Measurements from ENCODE around the gene CSF3.

Gene CSF3

GRCh38 chr17:40022497-40022896 is 7.3 kb downstream of the CSF3 start:
- DNase-seq = no peak
- peaks cover 61 to 70% of the 10 kb centered on the region in 2 experiments for H3K36me3 ChIP-seq (ENCODE audit: control insufficient read depth in 1 of 2, insufficient read depth in 2 of 2, low read length in 2 of 2)
- no CpG with 5 or more reads among the region's 9 CpGs for WGBS (ENCODE audit: extremely low coverage, insufficient coverage, insufficient read length)

GRCh38 chr17:40022961-40023541 is 7.8 kb downstream of the CSF3 start:
- no peak overlapping the region for H3K4me3 ChIP-seq (ENCODE audit: low read depth, low read length)
- no peak overlapping the region for H2AK5ac ChIP-seq (ENCODE audit: low read length)
- no peak overlapping the region for H4K8ac ChIP-seq (ENCODE audit: low read depth, low read length)
- no peaks in the 10 kb centered on the region for H3K79me2 ChIP-seq (ENCODE audit: control insufficient read depth, insufficient read depth, low read length, poor library complexity)
- no peak overlapping the region for H3K4me2 ChIP-seq (ENCODE audit: low read length)
- no peak overlapping the region for H3K27ac ChIP-seq (ENCODE audit: low read depth, low read length)
- H3K23ac ChIP-seq (ENCODE audit: low read length) = no peak overlapping the region
- H3K27me3 ChIP-seq (ENCODE audit: insufficient read depth, low read length) = no peaks in the 10 kb centered on the region
- H2BK120ac ChIP-seq (ENCODE audit: insufficient read depth, low read length, poor library complexity) = no peak overlapping the region
- H3K9ac ChIP-seq (ENCODE audit: low read length) = no peak overlapping the region
- no peak overlapping the region for H4K91ac ChIP-seq (ENCODE audit: low read depth, low read length)
- no peak overlapping the region for H3K14ac ChIP-seq (ENCODE audit: low read length)
- no peak for DNase-seq
- H3K79me1 ChIP-seq (ENCODE audit: low read length) = no peaks in the 10 kb centered on the region
- H4K12ac ChIP-seq (ENCODE audit: low read depth, low read length) = no peak overlapping the region
- H2BK12ac ChIP-seq (ENCODE audit: low read length) = no peak overlapping the region
- H3K4me1 ChIP-seq (ENCODE audit: control insufficient read depth in 1 of 2, insufficient read depth in 2 of 2, low read length in 2 of 2) = no peaks in the 10 kb centered on the region
- no peak overlapping the region for H3K4ac ChIP-seq (ENCODE audit: low read depth, low read length)
- H3K9me3 ChIP-seq (ENCODE audit: insufficient read depth, low read depth, low read length) = no peaks in the 10 kb centered on the region
- H3K18ac ChIP-seq (ENCODE audit: low read length) = no peak overlapping the region
- no peak overlapping the region for H2BK5ac ChIP-seq (ENCODE audit: low read depth, low read length, poor library complexity)
- H2AFZ ChIP-seq (ENCODE audit: insufficient read depth, low read length, poor library complexity) = no peak overlapping the region
- peaks cover 63 to 68% of the 10 kb centered on the region in 2 experiments for H3K36me3 ChIP-seq (ENCODE audit: control insufficient read depth in 1 of 2, insufficient read depth in 2 of 2, low read length in 2 of 2)
- no CpG with 5 or more reads among the region's 19 CpGs for WGBS (ENCODE audit: extremely low coverage, insufficient coverage, insufficient read length)

More at GRCh38 chr17:40022497-40022896, 7.3 kb downstream of the CSF3 start:
- Histone ChIP-seq H3K27ac (ENCODE audit: low read depth, low read length) (no peak overlapping the region), H3K4me1 (ENCODE audit: control insufficient read depth in 1 of 2, insufficient read depth in 2 of 2, low read length in 2 of 2) (no peaks in the 10 kb centered on the region), H3K23ac (ENCODE audit: low read length) (no peak overlapping the region), H3K14ac (ENCODE audit: low read length) (no peak overlapping the region), H3K27me3 (ENCODE audit: insufficient read depth, low read length) (no peaks in the 10 kb centered on the region), H4K91ac (ENCODE audit: low read depth, low read length) (no peak overlapping the region), H2AFZ (ENCODE audit: insufficient read depth, low read length, poor library complexity) (no peak overlapping the region), H3K4ac (ENCODE audit: low read depth, low read length) (no peak overlapping the region), H3K9ac (ENCODE audit: low read length) (no peak overlapping the region), H3K79me2 (ENCODE audit: control insufficient read depth, insufficient read depth, low read length, poor library complexity) (no peaks in the 10 kb centered on the region), H3K79me1 (ENCODE audit: low read length) (no peaks in the 10 kb centered on the region), H4K8ac (ENCODE audit: low read depth, low read length) (no peak overlapping the region), H3K4me3 (ENCODE audit: low read depth, low read length) (no peak overlapping the region), H4K12ac (ENCODE audit: low read depth, low read length) (no peak overlapping the region), H2BK5ac (ENCODE audit: low read depth, low read length, poor library complexity) (no peak overlapping the region), H2BK120ac (ENCODE audit: insufficient read depth, low read length, poor library complexity) (no peak overlapping the region), H2BK12ac (ENCODE audit: low read length) (no peak overlapping the region), H3K4me2 (ENCODE audit: low read length) (no peak overlapping the region), H3K9me3 (ENCODE audit: insufficient read depth, low read depth, low read length) (no peaks in the 10 kb centered on the region), H3K18ac (ENCODE audit: low read length) (no peak overlapping the region), H2AK5ac (ENCODE audit: low read length) (no peak overlapping the region)

DNA sequence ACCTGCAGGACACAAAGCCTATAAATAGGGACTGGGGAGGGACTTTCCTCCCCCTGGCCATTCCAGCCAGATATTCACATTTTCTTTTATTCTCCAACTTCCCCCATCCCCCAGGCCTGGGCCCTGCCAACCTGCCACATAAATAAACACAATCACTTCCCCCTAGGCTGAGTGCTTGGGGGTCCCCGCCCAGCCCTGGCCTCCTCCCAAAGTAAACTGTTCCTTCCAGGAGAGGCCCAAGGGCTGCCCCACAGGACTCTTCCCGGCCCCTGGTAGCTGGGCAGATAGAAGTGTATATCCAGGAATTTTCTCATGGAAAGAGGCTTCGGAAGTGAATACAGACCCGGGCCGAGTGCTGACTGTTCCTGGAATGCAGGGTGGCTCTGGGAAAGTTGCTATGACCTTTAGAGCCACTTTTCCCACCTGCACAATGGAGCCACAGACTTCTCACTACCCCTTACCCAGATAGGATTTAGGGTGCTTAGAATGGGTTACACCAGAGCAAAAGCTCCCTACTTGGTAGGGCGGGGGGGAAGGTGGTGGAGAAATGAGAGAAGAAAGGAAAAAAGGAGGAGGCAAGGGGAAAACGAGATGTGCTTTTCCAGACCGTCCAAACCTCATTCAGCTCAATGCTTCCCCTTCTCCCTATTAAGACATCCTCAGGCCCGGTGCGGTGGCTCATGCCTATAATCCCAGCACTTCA is 8.5 kb downstream of the CSF3 start:
- DNase-seq = no peak
- H3K4me2 ChIP-seq (ENCODE audit: low read length) = no peak overlapping the region
- no peak overlapping the region for H2AK5ac ChIP-seq (ENCODE audit: low read length)
- WGBS (ENCODE audit: extremely low coverage, insufficient coverage, insufficient read length) = no CpG with 5 or more reads among the region's 10 CpGs
- H3K14ac ChIP-seq (ENCODE audit: low read length) = no peak overlapping the region
- no peak overlapping the region for H2BK5ac ChIP-seq (ENCODE audit: low read depth, low read length, poor library complexity)
- no peak overlapping the region for H3K27ac ChIP-seq (ENCODE audit: low read depth, low read length)
- no peak overlapping the region for H4K91ac ChIP-seq (ENCODE audit: low read depth, low read length)
- H2BK12ac ChIP-seq (ENCODE audit: low read length) = no peak overlapping the region
- no peaks in the 10 kb centered on the region for H3K27me3 ChIP-seq (ENCODE audit: insufficient read depth, low read length)
- no peak overlapping the region for H3K4me3 ChIP-seq (ENCODE audit: low read depth, low read length)
- H3K23ac ChIP-seq (ENCODE audit: low read length) = no peak overlapping the region
- no peak overlapping the region for H3K4ac ChIP-seq (ENCODE audit: low read depth, low read length)
- no peak overlapping the region for H4K8ac ChIP-seq (ENCODE audit: low read depth, low read length)
- no peak overlapping the region for H3K9ac ChIP-seq (ENCODE audit: low read length)
- peaks cover 65 to 71% of the 10 kb centered on the region in 2 experiments for H3K36me3 ChIP-seq (ENCODE audit: control insufficient read depth in 1 of 2, insufficient read depth in 2 of 2, low read length in 2 of 2)
- H4K12ac ChIP-seq (ENCODE audit: low read depth, low read length) = no peak overlapping the region
- H3K79me2 ChIP-seq (ENCODE audit: control insufficient read depth, insufficient read depth, low read length, poor library complexity) = no peaks in the 10 kb centered on the region
- no peak overlapping the region for H2AFZ ChIP-seq (ENCODE audit: insufficient read depth, low read length, poor library complexity)
- H3K9me3 ChIP-seq (ENCODE audit: insufficient read depth, low read depth, low read length) = no peaks in the 10 kb centered on the region
- no peaks in the 10 kb centered on the region for H3K79me1 ChIP-seq (ENCODE audit: low read length)
- H2BK120ac ChIP-seq (ENCODE audit: insufficient read depth, low read length, poor library complexity) = no peak overlapping the region
- no peaks in the 10 kb centered on the region for H3K4me1 ChIP-seq (ENCODE audit: control insufficient read depth in 1 of 2, insufficient read depth in 2 of 2, low read length in 2 of 2)
- no peak overlapping the region for H3K18ac ChIP-seq (ENCODE audit: low read length)

- H2BK12ac ChIP-seq (ENCODE audit: low read length) = no peak overlapping the region
- no peak overlapping the region for H2AFZ ChIP-seq (ENCODE audit: insufficient read depth, low read length, poor library complexity)
- H3K79me2 ChIP-seq (ENCODE audit: control insufficient read depth, insufficient read depth, low read length, poor library complexity) = no peaks in the 10 kb centered on the region
- H3K9me3 ChIP-seq (ENCODE audit: insufficient read depth, low read depth, low read length) = no peaks in the 10 kb centered on the region
- WGBS (ENCODE audit: extremely low coverage, insufficient coverage, insufficient read length) = no CpG with 5 or more reads among the region's 8 CpGs
- no peak overlapping the region for H3K4ac ChIP-seq (ENCODE audit: low read depth, low read length)
- no peak overlapping the region for H4K12ac ChIP-seq (ENCODE audit: low read depth, low read length)
- H3K4me3 ChIP-seq (ENCODE audit: low read depth, low read length) = no peak overlapping the region
- no peak overlapping the region for H2BK120ac ChIP-seq (ENCODE audit: insufficient read depth, low read length, poor library complexity)
- H3K4me2 ChIP-seq (ENCODE audit: low read length) = no peak overlapping the region
- H3K27ac ChIP-seq (ENCODE audit: low read depth, low read length) = no peak overlapping the region
- H4K8ac ChIP-seq (ENCODE audit: low read depth, low read length) = no peak overlapping the region
- no peak overlapping the region for H3K18ac ChIP-seq (ENCODE audit: low read length)
- H2AK5ac ChIP-seq (ENCODE audit: low read length) = no peak overlapping the region
- no peaks in the 10 kb centered on the region for H3K79me1 ChIP-seq (ENCODE audit: low read length)
- DNase-seq = no peak
- H3K23ac ChIP-seq (ENCODE audit: low read length) = no peak overlapping the region
- H4K91ac ChIP-seq (ENCODE audit: low read depth, low read length) = no peak overlapping the region
- no peak overlapping the region for H2BK5ac ChIP-seq (ENCODE audit: low read depth, low read length, poor library complexity)
- no peak overlapping the region for H3K9ac ChIP-seq (ENCODE audit: low read length)
- H3K27me3 ChIP-seq (ENCODE audit: insufficient read depth, low read length) = no peaks in the 10 kb centered on the region
- H3K4me1 ChIP-seq (ENCODE audit: control insufficient read depth in 1 of 2, insufficient read depth in 2 of 2, low read length in 2 of 2) = no peaks in the 10 kb centered on the region
- H3K14ac ChIP-seq (ENCODE audit: low read length) = no peak overlapping the region
- H3K36me3 ChIP-seq (ENCODE audit: control insufficient read depth in 1 of 2, insufficient read depth in 2 of 2, low read length in 2 of 2) = peaks cover 63 to 75% of the 10 kb centered on the region in 2 experiments
Measured at GRCh38 chr17:40024901-40025300, 9.7 kb downstream of the CSF3 start.

Data from trophoblast cell (in vitro differentiated cells and primary cell).